Sigmoid colon (tissue), 7 donors: Measurements from ENCODE around the gene PIK3R1. TPM values are rescaled to one million over a fixed set of nuclear protein-coding genes. Genes with fewer than 3 reads are reported as not detected.
A peak's percentile ranks its signal among the peaks of the same experiment; 100 is the strongest.

Experiments used
- DNase-seq: peaks from one replicate; pipeline ENCODE4 v3.0.0-alpha.2; 2019
- H3K27ac ChIP-seq, 4 donors: fragments of 200-600 bp; sonication (generic); one replicate each; pipeline ENCODE4 v1.5.1; 2016 to 2019; ENCODE audit warnings: mild to moderate bottlenecking in 1 of 4
- H3K27me3 ChIP-seq, 3 donors: fragments of 200-600 bp; sonication (generic); one replicate each; pipeline ENCODE4 v1.5.1; 2019; ENCODE audit warnings: mild to moderate bottlenecking in 1 of 3
- H3K36me3 ChIP-seq, 4 donors: fragments of 200-600 bp; sonication (generic); one replicate each; pipeline ENCODE4 v1.5.1; 2016 to 2019
- H3K4me1 ChIP-seq, 4 donors: fragments of 200-600 bp; sonication (generic); one replicate each; pipeline ENCODE4 v1.5.1; 2017 to 2019
- H3K4me3 ChIP-seq, 4 donors: fragments of 200-600 bp; sonication (generic); one replicate each; pipeline ENCODE4 v1.5.1; 2017 to 2019; ENCODE audit warnings: mild to moderate bottlenecking in 2 of 4, moderate library complexity in 1 of 4
- H3K9me3 ChIP-seq, 4 donors: fragments of 200-600 bp in 3 of 4; sonication (generic) in 3 of 4; one replicate each; pipeline versions ENCODE4 v1.5.1 to v1.6.1; 2013 to 2019
- CTCF ChIP-seq, 4 experiments: fragments of 450-650 bp in 3 of 4; fragments of 200-600 bp in 1 of 4; IDR thresholded peaks; one replicate each; pipeline ENCODE4 v1.5.1; 2016 to 2019; ENCODE audit warnings: antibody characterized with exemption in 4 of 4, mild to moderate bottlenecking in 3 of 4, moderate library complexity in 2 of 4
- EP300 ChIP-seq, 4 donors: sonication (generic); formaldehyde crosslinking; IDR thresholded peaks; one replicate each; pipeline ENCODE4 v1.6.1; 2017; ENCODE audit warnings: antibody characterized with exemption in 4 of 4
- POLR2A ChIP-seq, 2 donors: fragments of 450-650 bp; IDR thresholded peaks; one replicate each; pipeline ENCODE4 v1.6.1; 2016; ENCODE audit warnings: antibody characterized with exemption in 2 of 2, mild to moderate bottlenecking in 2 of 2, moderate library complexity in 2 of 2
- POLR2AphosphoS5 ChIP-seq, 4 donors: sonication (generic); formaldehyde crosslinking; IDR thresholded peaks; one replicate each; pipeline ENCODE4 v1.6.1; 2017; ENCODE audit warnings: antibody characterized with exemption in 4 of 4
- WGBS, 2 donors: extraction: QIAGEN DNeasy Blood & Tissue Kit; methylation state at CpG; one replicate each; pipeline ENCODE4 v1.1.7; 2013; 5-methylcytosine and 5-hydroxymethylcytosine counted together
- intact Hi-C: fragments of 100-400 bp; cut with DNase I; formaldehyde crosslinking; loops from one replicate; pipeline ENCODE4 v1.15.1; 2023
- polyA plus RNA-seq, 3 donors: library from polyadenylated mRNA; stranded (reverse); fragments of 200-250 nt; gene quantifications; one replicate each; pipeline ENCODE4 v1.2.3, GENCODE V29; 2013
- total RNA-seq, 4 donors: library from RNA; depleted of rRNA; stranded (reverse); fragments of >200 nt; gene quantifications; one replicate each; pipeline ENCODE4 v1.1.0, GENCODE V29; 2016
- donor health status: healthy with polysubstance abuse.
- donor health status: Bipolar disorder and iron deficiency.
- donor health status: healthy.

PIK3R1 gene
- total and polyA plus RNA-seq, 7 donors: 9.2 to 227 (median 177) TPM

- peaks cover 0 to 7% (median 0%) of the 10 kb centered on the region in 4 donors for H3K36me3 ChIP-seq
- H3K27me3 ChIP-seq: no peaks in the 10 kb centered on the region
- peak overlapping the region; percentile 67 to 83 (median 80) for H3K27ac ChIP-seq
- H3K4me1 ChIP-seq: peaks cover 0 to 91% (median 90%) of the 10 kb centered on the region in 4 donors
- no peak overlapping the region for H3K4me3 ChIP-seq
- intact Hi-C loops: loop anchor here (5.0 kb wide), 1 partner anchor 233 kb away; no protein-coding TSS in a partner anchor
- DNase-seq: no peak
- WGBS, 2 donors: 68 to 79% methylated on average over 3 of the region's 3 CpGs
- TF ChIP-seq CTCF (IDR thresholded peaks at IDR 0.05) (no peak), POLR2A (IDR thresholded peaks at IDR 0.05) (no peak)
- H3K9me3 ChIP-seq: no peaks in the 10 kb centered on the region
Measured at GRCh38 chr5:68260467-68260866, 44.9 kb downstream of the PIK3R1 start.

- peaks cover 0 to 7% (median 0%) of the 10 kb centered on the region in 4 donors for H3K36me3 ChIP-seq
- peaks cover 0 to 91% (median 90%) of the 10 kb centered on the region in 4 donors for H3K4me1 ChIP-seq
- peak overlapping the region; percentile 67 to 83 (median 80) for H3K27ac ChIP-seq
- H3K9me3 ChIP-seq: no peaks in the 10 kb centered on the region
- no peak for TF ChIP-seq EP300 (IDR thresholded peaks at IDR 0.05)
- no peak for TF ChIP-seq POLR2A (IDR thresholded peaks at IDR 0.05)
- TF ChIP-seq CTCF (IDR thresholded peaks at IDR 0.05): no peak
- TF ChIP-seq POLR2AphosphoS5 (IDR thresholded peaks at IDR 0.05): no peak
- no peaks in the 10 kb centered on the region for H3K27me3 ChIP-seq
- no peak overlapping the region for H3K4me3 ChIP-seq
- DNase-seq: no peak
- intact Hi-C loops: loop anchor here (5.0 kb wide), 1 partner anchor 234 kb away; no protein-coding TSS in a partner anchor
Measured at GRCh38 chr5:68261169-68261568, 45.6 kb downstream of the PIK3R1 start.

DNA sequence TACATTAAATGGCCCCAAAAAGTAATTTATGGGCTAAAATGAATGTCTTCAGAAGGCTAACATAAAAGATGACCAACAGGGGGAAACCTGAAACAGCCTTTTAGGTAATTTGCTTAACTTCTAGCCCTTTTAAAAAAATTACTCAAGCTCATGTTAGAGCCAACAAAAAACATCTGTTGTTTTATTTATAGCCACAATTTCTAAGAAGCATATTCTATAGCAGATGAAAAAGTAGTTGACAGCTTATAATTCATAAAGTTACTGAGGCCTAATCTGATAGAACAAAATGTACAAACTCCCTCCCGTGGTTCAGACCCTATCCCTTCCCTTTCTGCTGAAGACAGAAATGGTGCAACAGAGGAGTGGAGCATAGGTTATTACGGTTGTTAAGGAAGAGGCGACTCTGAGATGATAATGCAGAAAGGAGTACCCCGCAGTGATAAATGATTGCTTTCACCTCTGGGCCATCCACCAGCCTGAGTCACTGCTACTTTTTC lies 46.1 kb downstream of the PIK3R1 start:
- DNase-seq: no peak
- H3K4me3 ChIP-seq: no peak overlapping the region
- H3K27ac ChIP-seq: peak overlapping the region; percentile 67 to 83 (median 80)
- no peaks in the 10 kb centered on the region for H3K27me3 ChIP-seq
- no peak for TF ChIP-seq EP300 (IDR thresholded peaks at IDR 0.05)
- TF ChIP-seq POLR2AphosphoS5 (IDR thresholded peaks at IDR 0.05): peak in 3 of 4 donors; percentile 26 to 39 (median 36)
- peak in 1 of 4 experiments; percentile 22 for TF ChIP-seq CTCF (IDR thresholded peaks at IDR 0.05)
- 62 to 78% methylated on average over 4 of the region's 4 CpGs for WGBS, 2 donors
- H3K36me3 ChIP-seq: peaks cover 0 to 7% (median 0%) of the 10 kb centered on the region in 4 donors
- no peaks in the 10 kb centered on the region for H3K9me3 ChIP-seq
- intact Hi-C loops: loop anchor here (5.0 kb wide), 1 partner anchor 234 kb away; no protein-coding TSS in a partner anchor
- peaks cover 0 to 91% (median 91%) of the 10 kb centered on the region in 4 donors for H3K4me1 ChIP-seq

DNA sequence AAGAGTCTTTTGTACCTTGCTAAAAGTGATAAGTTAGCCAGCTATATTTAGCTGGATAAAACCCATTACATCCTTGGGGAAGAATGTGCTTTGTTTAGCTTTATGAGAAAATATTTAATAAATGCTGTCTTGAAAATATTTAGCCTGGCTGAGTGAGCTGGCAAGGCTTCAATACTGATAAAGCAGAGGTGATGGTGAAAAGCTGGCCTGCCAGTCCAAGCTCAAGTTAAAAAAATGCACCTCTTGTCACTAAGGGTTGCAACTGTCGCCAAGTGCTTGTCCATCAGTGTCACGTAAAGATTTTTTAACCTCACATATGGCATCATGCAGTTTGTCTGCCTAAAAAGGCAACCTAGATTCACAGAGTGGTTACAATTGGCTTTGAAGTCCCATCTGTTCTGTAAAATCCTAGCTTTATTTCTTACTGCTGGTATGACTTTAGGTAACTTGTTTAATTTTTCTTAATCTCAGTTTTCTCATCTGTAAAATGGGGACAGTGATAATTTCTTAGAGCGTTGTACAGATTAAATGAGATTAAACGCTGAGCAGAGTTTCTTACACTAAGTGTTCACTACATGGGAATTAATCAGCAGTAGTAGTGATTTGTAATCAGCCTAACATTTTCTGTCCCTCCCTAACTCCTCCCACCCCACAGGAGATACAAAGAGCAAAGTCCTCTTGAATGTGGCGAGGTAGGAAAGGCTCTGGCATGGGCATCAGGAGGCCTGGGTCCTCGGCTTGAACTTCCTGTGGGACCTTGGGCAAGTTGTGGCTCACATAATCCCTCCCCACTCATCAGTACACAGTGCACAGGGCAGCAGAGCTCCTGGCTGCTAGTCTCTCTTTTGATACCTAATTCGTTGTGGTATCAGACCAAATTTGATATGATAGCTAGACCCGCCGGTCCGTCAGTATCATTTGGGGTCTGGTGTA lies 48.7 kb downstream of the PIK3R1 start:
- no peak overlapping the region for H3K4me3 ChIP-seq
- H3K27ac ChIP-seq: peak overlapping the region; percentile 75 to 89 (median 83)
- no peaks in the 10 kb centered on the region for H3K9me3 ChIP-seq
- intact Hi-C loops: loop anchor here (5.0 kb wide), 1 partner anchor 237 kb away; no protein-coding TSS in a partner anchor
- TF ChIP-seq CTCF (IDR thresholded peaks at IDR 0.05) (no peak), POLR2A (IDR thresholded peaks at IDR 0.05) (no peak), POLR2AphosphoS5 (IDR thresholded peaks at IDR 0.05) (peak in 3 of 4 donors; percentile 32 to 60 (median 41)), EP300 (IDR thresholded peaks at IDR 0.05) (no peak)
- H3K27me3 ChIP-seq: no peaks in the 10 kb centered on the region
- H3K36me3 ChIP-seq: peaks cover 0 to 7% (median 0%) of the 10 kb centered on the region in 4 donors
- no peak for DNase-seq
- H3K4me1 ChIP-seq: peaks cover 0 to 91% (median 89%) of the 10 kb centered on the region in 4 donors
- 62 to 77% methylated on average over 10 of the region's 10 CpGs for WGBS, 2 donors
